Esophagus (tissue), 2 donors: Measurements from ENCODE around the gene LDLRAP1. TPM values are rescaled to one million over a fixed set of nuclear protein-coding genes. Genes with fewer than 3 reads are reported as not detected.

ENCODE experiments used
- H3K27ac ChIP-seq, 2 donors: one replicate each; pipeline ENCODE4 v1.5.1; 2013; ENCODE audit warnings: low read depth in 2 of 2, mild to moderate bottlenecking in 2 of 2, inconsistent platforms in 1 of 2, low read length in 1 of 2, moderate library complexity in 1 of 2
- H3K27me3 ChIP-seq, 2 donors: one replicate each; pipeline ENCODE4 v1.6.1; 2013; ENCODE audit warnings: low read length in 2 of 2, control low read depth in 1 of 2, mild to moderate bottlenecking in 1 of 2; ENCODE audit not compliant: insufficient read depth in 2 of 2, control insufficient read depth in 1 of 2
- H3K36me3 ChIP-seq, 2 donors: one replicate each; pipeline ENCODE4 v1.6.1; 2013; ENCODE audit warnings: low read length in 1 of 2; ENCODE audit not compliant: control insufficient read depth in 2 of 2, insufficient read depth in 2 of 2
- H3K4me1 ChIP-seq, 2 donors: one replicate each; pipeline ENCODE4 v1.6.1; 2013; ENCODE audit warnings: low read length in 1 of 2; ENCODE audit not compliant: control insufficient read depth in 2 of 2, insufficient read depth in 2 of 2
- H3K4me3 ChIP-seq, 2 donors: one replicate each; pipeline ENCODE4 v1.5.1; 2013; ENCODE audit warnings: low read length in 2 of 2, mild to moderate bottlenecking in 2 of 2, low read depth in 1 of 2, moderate library complexity in 1 of 2
- H3K9me3 ChIP-seq, 2 donors: one replicate each; pipeline ENCODE4 v1.6.1; 2013; ENCODE audit warnings: mild to moderate bottlenecking in 2 of 2, low read depth in 1 of 2, low read length in 1 of 2, moderate library complexity in 1 of 2; ENCODE audit not compliant: control insufficient read depth in 2 of 2, insufficient read depth in 1 of 2
- WGBS, 2 donors: extraction: QIAGEN DNeasy Blood & Tissue Kit; methylation state at CpG; one replicate each; pipeline ENCODE4 v1.1.7; 2013; 5-methylcytosine and 5-hydroxymethylcytosine counted together
- polyA plus RNA-seq, 2 donors: library from polyadenylated mRNA; stranded (reverse); fragments of 200-250 nt; gene quantifications; one replicate each; pipeline ENCODE4 v1.2.3, GENCODE V29; 2013
- donor health status: healthy with polysubstance abuse.
- donor health status: Bipolar disorder and iron deficiency.

LDLRAP1 gene
- polyA plus RNA-seq, 2 donors, result 11.0 to 12.5 TPM

DNA sequence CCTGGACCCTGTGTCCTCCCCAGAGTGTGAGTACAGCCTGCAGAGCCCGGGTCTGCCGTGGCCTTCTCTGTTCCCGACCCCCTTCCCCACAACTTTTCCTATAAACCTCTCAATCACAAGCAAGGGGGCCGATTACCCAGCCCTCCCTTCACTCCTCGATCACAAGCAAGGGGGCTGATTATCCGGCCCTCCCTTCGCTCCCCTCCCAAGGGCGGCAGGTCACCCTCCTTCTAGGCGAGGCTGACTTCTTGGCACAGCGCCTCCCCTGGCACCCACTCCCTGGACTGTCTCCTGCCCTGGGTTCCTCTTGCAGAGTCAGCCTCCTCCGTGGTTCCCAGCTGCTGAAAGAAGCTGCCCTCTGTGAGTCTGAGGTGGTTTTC lies 12.3 kb upstream of the LDLRAP1 start:
- no peaks in the 10 kb centered on the region for H3K27me3 ChIP-seq
- H3K4me3 ChIP-seq, result no peak overlapping the region
- WGBS, 2 donors, result 50 to 57% methylated on average over 11 of the region's 11 CpGs
- no peaks in the 10 kb centered on the region for H3K9me3 ChIP-seq
- H3K4me1 ChIP-seq, result peaks cover 2 to 15% of the 10 kb centered on the region in 2 donors
- H3K27ac ChIP-seq, result no peak overlapping the region
- no peaks in the 10 kb centered on the region for H3K36me3 ChIP-seq

DNA sequence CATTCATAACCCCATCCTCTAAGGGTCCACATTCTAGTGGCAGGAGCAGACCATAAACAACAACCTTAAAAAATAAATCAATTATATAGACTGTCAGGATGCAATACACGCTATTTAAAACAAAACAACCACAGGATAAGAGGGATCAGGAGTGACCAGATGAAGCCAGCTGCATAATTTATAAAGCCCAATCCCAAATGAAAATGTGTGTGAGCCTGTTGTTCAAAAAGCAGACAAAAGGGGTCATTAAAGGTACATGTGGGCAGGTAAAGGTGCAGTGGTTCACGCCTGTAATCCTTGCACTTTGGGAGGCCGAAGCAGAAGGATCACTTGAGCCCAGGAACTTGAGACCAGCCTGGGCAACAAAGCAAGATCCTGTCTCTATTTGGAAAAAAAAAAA lies 10.4 kb upstream of the LDLRAP1 start:
- H3K4me3 ChIP-seq, result no peak overlapping the region
- H3K4me1 ChIP-seq, result peaks cover 2 to 11% of the 10 kb centered on the region in 2 donors
- no peaks in the 10 kb centered on the region for H3K36me3 ChIP-seq
- no peak overlapping the region for H3K27ac ChIP-seq
- WGBS, 2 donors, result 88 to 89% methylated on average over 3 of the region's 3 CpGs
- no peaks in the 10 kb centered on the region for H3K9me3 ChIP-seq
- H3K27me3 ChIP-seq, result no peaks in the 10 kb centered on the region

DNA sequence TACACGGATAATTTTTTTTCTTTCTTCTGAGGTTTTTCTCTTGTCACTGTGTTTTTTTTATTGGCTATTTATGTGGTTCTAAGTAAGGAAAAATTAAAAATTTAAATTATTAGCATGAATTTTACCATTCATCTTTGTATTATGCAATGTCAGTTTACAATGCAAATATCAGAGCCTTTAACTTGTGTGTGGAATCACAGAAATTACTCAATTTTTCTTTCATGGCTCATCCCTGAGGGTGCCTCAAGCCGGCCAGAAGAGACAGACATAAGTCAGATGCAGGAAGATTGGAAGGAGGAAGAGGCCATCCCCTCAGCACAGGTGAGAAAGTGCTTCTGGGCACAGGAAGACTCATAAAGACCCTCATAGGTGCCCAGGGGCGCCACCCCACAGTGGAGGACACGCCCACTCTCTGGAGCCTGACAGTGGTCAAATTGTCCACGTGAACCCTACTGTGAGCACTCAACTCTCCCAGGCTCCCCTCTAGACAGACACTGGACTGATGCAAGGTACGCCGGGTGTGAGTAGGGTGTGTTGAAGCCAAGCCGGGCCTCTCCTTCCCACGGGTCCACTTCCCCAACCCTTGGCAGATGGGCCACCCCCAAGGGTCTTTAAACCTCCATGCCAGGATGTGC lies 9.5 kb upstream of the LDLRAP1 start:
- no peaks in the 10 kb centered on the region for H3K9me3 ChIP-seq
- no peak overlapping the region for H3K27ac ChIP-seq
- 77 to 84% methylated on average over 9 of the region's 9 CpGs for WGBS, 2 donors
- peaks cover 2 to 4% of the 10 kb centered on the region in 2 donors for H3K4me1 ChIP-seq
- H3K4me3 ChIP-seq, result no peak overlapping the region
- no peaks in the 10 kb centered on the region for H3K36me3 ChIP-seq
- no peaks in the 10 kb centered on the region for H3K27me3 ChIP-seq

DNA sequence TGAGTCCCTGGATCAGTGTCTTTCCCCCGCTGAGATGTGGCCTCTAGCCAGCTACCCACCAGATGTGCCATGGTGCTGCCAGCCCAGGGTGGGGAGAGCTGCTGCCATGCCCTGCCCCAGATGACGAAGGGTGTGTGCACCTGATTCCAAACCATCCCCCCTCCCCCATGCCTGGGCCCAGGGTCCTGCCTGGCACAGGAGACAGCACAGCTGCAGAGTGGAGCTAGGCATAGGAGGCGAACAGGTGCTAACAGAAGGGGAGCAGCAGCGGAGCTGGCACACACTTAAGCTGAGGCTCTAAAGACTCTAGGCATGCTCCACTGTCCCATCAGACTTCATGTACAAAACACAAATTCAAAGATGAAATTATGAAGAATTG lies 9.0 kb upstream of the LDLRAP1 start:
- WGBS, 2 donors, result 93 to 95% methylated on average over 4 of the region's 4 CpGs
- no peak overlapping the region for H3K4me3 ChIP-seq

DNA sequence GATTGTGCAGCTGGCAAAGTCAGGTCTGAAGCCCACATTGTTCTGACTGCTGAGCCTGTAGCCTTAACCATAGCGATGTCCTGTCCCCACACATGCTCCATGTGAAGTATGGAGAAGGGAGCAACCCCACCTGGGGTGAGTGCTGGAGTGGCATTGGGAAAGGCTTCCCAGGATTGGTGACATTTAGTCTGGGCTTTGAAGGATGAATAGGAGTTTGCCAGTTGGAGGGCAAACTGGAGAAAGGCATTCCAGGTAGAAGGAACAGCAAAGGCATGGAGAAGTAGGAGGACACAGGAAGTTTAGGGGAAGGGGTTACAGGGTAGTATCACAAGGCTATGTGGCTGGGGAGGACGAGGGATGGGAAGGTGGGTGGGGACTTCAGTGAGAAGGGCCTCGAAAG lies 7.3 kb upstream of the LDLRAP1 start:
- Histone ChIP-seq H3K27ac (no peak overlapping the region), H3K27me3 (no peaks in the 10 kb centered on the region), H3K36me3 (no peaks in the 10 kb centered on the region), H3K4me1 (peaks cover under 1% of the 10 kb centered on the region in 2 donors), H3K9me3 (no peaks in the 10 kb centered on the region), H3K4me3 (no peak overlapping the region)
- WGBS, 2 donors, result 82 to 88% methylated on average over 3 of the region's 3 CpGs

More for the DNA sequence above, 9.0 kb upstream of the LDLRAP1 start:
- no peaks in the 10 kb centered on the region for H3K36me3 ChIP-seq
- peaks cover 2 to 4% of the 10 kb centered on the region in 2 donors for H3K4me1 ChIP-seq
- no peaks in the 10 kb centered on the region for H3K27me3 ChIP-seq
- H3K9me3 ChIP-seq, result no peaks in the 10 kb centered on the region
- no peak overlapping the region for H3K27ac ChIP-seq

DNA sequence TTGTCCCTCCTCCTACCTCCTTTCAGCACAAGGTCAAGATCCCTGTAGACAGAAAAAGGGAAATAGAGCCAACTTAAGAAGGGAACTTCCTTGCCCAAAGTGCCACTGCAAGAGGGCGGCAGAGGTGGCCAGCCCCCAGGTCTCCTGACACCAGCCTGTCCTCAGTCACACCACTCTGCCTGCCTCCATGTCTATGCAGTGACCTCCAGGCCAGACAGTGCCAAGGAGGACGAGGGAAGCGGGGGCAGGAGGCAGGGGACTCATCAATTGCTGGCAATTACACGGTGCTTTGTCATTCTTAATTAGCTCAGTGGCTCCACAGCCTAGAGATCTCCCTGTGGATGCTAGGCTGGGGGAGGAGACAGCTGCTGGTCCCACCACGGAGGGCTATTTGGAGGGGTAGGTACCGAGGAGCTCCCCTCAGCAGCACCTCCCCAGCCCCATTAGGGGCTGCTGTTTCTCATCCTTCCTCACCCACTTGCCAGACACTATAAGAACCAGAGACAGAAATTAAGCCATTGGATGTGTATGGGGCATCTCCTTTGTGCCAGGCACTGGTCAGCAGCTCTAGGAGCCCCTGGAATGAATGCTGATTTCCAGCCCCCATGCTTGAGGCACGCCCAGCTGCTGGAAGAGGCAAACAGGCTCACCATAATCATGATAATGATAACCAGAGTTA lies 6.1 kb upstream of the LDLRAP1 start:
- Histone ChIP-seq H3K36me3 (no peaks in the 10 kb centered on the region), H3K9me3 (no peaks in the 10 kb centered on the region), H3K27ac (no peak overlapping the region), H3K27me3 (no peaks in the 10 kb centered on the region), H3K4me3 (no peak overlapping the region), H3K4me1 (no peaks in the 10 kb centered on the region)
- 69 to 76% methylated on average over 7 of the region's 7 CpGs for WGBS, 2 donors

DNA sequence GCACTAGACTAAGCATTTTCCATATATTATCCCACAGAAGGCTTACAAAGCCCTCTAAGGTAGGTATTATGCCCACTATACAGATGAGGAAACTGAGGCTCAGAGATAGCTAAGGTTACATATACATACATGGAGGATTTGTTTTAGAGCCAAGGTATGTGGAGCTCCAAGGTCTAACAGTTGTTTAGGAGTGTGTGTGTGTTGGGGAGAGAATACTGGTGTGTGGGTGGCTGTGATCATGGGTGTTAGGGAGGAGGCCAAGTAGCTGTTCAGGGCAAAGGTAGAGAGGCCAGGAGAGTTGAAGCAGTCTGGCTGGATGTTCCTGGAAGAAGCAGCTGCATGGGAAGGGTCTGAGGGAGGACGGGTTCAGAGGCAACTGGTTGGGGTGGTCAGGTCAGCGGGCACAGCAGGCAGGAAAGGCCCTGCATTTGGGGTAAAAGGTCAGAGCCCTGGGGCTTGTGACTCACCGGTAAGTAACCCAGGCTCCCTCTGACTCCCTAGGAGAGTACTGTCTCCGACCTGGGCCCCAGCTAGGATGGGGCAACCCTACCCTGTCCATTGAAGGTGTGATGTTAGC lies 5.1 kb upstream of the LDLRAP1 start:
- no peak overlapping the region for H3K27ac ChIP-seq
- WGBS, 2 donors, result 61 to 74% methylated on average over 3 to 4 of the region's 4 CpGs

DNA sequence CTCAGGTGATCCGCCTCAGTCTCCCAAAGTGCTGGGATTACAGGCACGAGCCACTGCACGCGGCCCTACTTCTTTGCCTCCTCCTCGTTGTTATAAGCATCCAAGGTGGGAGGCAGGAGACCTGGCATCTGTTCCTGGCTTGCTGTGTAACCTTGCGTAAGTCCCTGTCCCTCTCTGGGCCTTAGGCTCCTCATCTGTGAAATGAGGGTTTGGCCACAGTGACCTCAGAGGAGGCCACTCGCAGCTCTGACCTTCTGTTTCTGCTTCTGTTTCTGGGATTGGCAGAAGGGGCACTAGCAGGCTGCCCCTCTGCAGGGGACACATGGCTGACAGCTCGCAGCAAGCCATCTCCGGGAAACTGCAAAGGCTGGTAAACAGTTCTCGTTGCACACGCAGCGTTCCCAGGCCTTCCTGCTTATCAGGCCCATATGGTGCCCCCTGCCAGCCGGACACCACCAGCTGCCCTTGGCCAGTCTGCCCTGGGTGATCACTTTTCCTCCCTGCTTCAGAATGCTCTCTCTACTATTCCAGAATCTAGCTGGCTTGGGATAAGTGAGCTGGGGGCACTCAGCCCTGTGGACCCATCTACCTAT lies 2.6 kb upstream of the LDLRAP1 start:
- Histone ChIP-seq H3K4me3 (no peak overlapping the region), H3K27ac (no peak overlapping the region), H3K36me3 (no peaks in the 10 kb centered on the region), H3K4me1 (peaks cover 0 to 8% of the 10 kb centered on the region in 2 donors), H3K27me3 (no peaks in the 10 kb centered on the region), H3K9me3 (no peaks in the 10 kb centered on the region)
- 86 to 88% methylated on average over 13 of the region's 13 CpGs for WGBS, 2 donors

More for the DNA sequence above, 5.1 kb upstream of the LDLRAP1 start:
- Histone ChIP-seq H3K9me3 (no peaks in the 10 kb centered on the region), H3K4me1 (no peaks in the 10 kb centered on the region), H3K4me3 (no peak overlapping the region), H3K36me3 (no peaks in the 10 kb centered on the region), H3K27me3 (no peaks in the 10 kb centered on the region)

DNA sequence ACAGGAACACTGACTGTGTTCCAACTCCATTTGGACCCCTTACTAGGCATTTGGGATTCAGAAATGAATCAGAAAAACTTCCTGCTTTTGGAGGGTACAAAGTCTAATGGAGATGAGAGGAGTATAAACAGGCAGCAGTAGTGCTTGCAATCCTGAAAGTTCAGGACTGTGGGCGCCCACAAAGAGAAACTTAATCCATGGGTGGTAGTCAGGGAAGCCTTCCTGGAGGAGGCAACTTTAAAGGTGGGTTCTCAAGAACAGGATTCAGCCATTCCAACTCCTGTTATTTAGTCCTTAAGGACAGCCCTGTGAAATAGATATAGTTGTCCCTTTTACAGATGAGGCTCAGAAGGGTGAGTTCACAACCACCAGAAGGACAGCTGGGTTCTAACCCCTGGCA lies 2.0 kb upstream of the LDLRAP1 start:
- no peak overlapping the region for H3K27ac ChIP-seq

More for the DNA sequence above, 2.0 kb upstream of the LDLRAP1 start:
- Histone ChIP-seq H3K27me3 (no peaks in the 10 kb centered on the region), H3K4me3 (no peak overlapping the region), H3K9me3 (no peaks in the 10 kb centered on the region), H3K36me3 (no peaks in the 10 kb centered on the region), H3K4me1 (peaks cover 0 to 8% of the 10 kb centered on the region in 2 donors)
- 83 to 89% methylated on average over 1 of the region's 1 CpG for WGBS, 2 donors
